ENCODE data around the gene ARHGAP30. TPM values are rescaled to one million over a fixed set of nuclear protein-coding genes. Genes with fewer than 3 reads are reported as not detected.

The ARHGAP30 gene
- total and polyA plus RNA-seq, 2 donors (not counting 1 experiment from before 2014, with no cell fraction given): not detected

DNA sequence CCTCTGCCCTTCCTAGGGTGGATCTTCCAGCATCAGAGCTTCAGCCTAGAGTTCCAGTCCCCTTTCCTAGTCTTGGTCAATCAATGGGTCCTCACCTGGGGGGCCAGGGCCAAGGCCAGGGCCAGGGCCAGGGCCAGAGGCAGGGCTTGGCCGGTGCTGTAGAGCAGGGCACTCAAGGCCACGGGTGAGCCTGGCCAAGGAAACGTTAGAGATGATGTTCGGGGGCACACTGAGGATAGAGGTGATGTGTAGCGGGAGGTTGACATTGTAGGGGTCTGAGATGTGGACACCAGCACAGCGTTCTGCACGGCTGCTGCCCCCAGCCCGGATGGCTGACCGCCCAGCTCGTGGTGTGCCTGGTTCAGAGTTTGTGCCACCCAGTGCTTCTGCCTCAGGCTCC is 18.5 kb downstream of the ARHGAP30 start:
- TF ChIP-seq, protein P1, sequence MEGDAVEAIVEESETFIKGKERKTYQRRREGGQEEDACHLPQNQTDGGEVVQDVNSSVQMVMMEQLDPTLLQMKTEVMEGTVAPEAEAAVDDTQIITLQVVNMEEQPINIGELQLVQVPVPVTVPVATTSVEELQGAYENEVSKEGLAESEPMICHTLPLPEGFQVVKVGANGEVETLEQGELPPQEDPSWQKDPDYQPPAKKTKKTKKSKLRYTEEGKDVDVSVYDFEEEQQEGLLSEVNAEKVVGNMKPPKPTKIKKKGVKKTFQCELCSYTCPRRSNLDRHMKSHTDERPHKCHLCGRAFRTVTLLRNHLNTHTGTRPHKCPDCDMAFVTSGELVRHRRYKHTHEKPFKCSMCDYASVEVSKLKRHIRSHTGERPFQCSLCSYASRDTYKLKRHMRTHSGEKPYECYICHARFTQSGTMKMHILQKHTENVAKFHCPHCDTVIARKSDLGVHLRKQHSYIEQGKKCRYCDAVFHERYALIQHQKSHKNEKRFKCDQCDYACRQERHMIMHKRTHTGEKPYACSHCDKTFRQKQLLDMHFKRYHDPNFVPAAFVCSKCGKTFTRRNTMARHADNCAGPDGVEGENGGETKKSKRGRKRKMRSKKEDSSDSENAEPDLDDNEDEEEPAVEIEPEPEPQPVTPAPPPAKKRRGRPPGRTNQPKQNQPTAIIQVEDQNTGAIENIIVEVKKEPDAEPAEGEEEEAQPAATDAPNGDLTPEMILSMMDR (conservative IDR thresholded peaks at IDR 0.05 in 1 of 2, IDR thresholded peaks at IDR 0.05 in 1 of 2; ENCODE audit: low read depth in 1 of 2, low read length in 2 of 2): no peak
- TF ChIP-seq EZH2 (IDR thresholded peaks at IDR 0.05; ENCODE audit: low read length, missing control alignments): no peak
- Histone ChIP-seq H3K4me3 (replicated peaks in 1 of 4; ENCODE audit: control extremely low read depth in 1 of 4, insufficient read depth in 1 of 4, low read depth in 3 of 4, low read length in 4 of 4) (no peak overlapping the region), H3K4me1 (ENCODE audit: control insufficient read depth, extremely low read depth, insufficient read depth, low read length) (no peaks in the 10 kb centered on the region), H3K9ac (ENCODE audit: insufficient read depth, low read length) (no peak overlapping the region), H2AFZ (ENCODE audit: low read length) (no peak overlapping the region), H3K9me3 (ENCODE audit: control insufficient read depth, insufficient read depth, low read depth, low read length) (no peaks in the 10 kb centered on the region), H3K36me3 (ENCODE audit: control insufficient read depth, insufficient read depth, low read length) (no peaks in the 10 kb centered on the region), H3K27me3 (ENCODE audit: control insufficient read depth, insufficient read depth, low read length) (no peaks in the 10 kb centered on the region), H4K20me1 (ENCODE audit: control insufficient read depth, extremely low read depth, insufficient read depth, low read length) (no peaks in the 10 kb centered on the region), H3K79me2 (ENCODE audit: control insufficient read depth, insufficient read depth, low read length) (no peaks in the 10 kb centered on the region), H3K4me2 (ENCODE audit: extremely low read depth, insufficient read depth, low read length) (no peak overlapping the region), H3K27ac (ENCODE audit: insufficient read depth, low read length) (no peak overlapping the region)
- DNase-seq (ENCODE audit: low read depth in 2 of 2): no peak

DNA sequence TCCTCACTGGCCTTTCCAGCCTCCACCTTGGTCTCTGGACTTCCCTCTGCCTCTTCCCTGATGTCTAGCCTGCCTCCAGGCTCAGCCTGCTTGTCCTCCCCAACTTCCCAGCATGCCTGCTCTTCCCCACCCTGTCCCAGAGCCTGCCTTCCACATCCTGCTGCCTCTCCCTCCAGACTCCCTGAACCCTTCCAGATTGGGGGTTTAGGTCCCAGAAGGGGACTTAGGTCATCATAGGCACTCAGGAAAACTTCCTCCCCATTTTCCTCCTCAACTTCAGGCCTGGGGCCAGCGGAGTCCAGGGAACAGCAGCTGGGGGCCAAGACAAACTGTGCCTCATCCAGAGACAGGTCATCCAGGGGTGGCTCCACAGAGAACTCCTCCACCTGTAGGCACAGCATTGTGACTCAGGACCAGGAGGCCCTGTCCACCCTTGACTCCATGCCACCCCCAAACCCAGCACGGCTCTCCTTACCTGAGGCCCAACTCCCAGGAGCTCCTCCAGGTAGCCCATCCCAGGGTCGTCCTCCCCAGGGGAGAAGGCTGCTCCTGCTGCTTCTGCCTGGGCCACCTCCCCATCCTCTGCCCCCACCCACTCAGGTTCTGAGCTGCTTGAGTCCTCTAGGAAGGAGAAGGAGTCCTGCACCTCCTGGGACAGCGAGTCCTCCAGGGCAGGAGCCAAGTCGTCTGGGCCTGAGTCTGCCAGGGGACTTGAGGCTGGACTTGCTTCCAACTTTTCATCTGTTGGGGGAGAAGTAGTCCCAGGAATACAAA is 20.6 kb downstream of the ARHGAP30 start:
- no peaks in the 10 kb centered on the region for H3K36me3 ChIP-seq (ENCODE audit: control insufficient read depth, insufficient read depth, low read length)
- H3K79me2 ChIP-seq (ENCODE audit: control insufficient read depth, insufficient read depth, low read length): peaks cover 5% of the 10 kb centered on the region
- no peak overlapping the region for H2AFZ ChIP-seq (ENCODE audit: low read length)
- no peak overlapping the region for H3K9ac ChIP-seq (ENCODE audit: insufficient read depth, low read length)
- no peaks in the 10 kb centered on the region for H3K4me1 ChIP-seq (ENCODE audit: control insufficient read depth, extremely low read depth, insufficient read depth, low read length)
- H3K9me3 ChIP-seq (ENCODE audit: control insufficient read depth, insufficient read depth, low read depth, low read length): no peaks in the 10 kb centered on the region
- H3K4me3 ChIP-seq (replicated peaks in 1 of 4; ENCODE audit: control extremely low read depth in 1 of 4, insufficient read depth in 1 of 4, low read depth in 3 of 4, low read length in 4 of 4): no peak overlapping the region
- DNase-seq (ENCODE audit: low read depth in 2 of 2): no peak
- TF ChIP-seq EZH2 (IDR thresholded peaks at IDR 0.05; ENCODE audit: low read length, missing control alignments): no peak
- no peaks in the 10 kb centered on the region for H4K20me1 ChIP-seq (ENCODE audit: control insufficient read depth, extremely low read depth, insufficient read depth, low read length)
- H3K4me2 ChIP-seq (ENCODE audit: extremely low read depth, insufficient read depth, low read length): no peak overlapping the region
- H3K27ac ChIP-seq (ENCODE audit: insufficient read depth, low read length): no peak overlapping the region
- no peaks in the 10 kb centered on the region for H3K27me3 ChIP-seq (ENCODE audit: control insufficient read depth, insufficient read depth, low read length)

DNA sequence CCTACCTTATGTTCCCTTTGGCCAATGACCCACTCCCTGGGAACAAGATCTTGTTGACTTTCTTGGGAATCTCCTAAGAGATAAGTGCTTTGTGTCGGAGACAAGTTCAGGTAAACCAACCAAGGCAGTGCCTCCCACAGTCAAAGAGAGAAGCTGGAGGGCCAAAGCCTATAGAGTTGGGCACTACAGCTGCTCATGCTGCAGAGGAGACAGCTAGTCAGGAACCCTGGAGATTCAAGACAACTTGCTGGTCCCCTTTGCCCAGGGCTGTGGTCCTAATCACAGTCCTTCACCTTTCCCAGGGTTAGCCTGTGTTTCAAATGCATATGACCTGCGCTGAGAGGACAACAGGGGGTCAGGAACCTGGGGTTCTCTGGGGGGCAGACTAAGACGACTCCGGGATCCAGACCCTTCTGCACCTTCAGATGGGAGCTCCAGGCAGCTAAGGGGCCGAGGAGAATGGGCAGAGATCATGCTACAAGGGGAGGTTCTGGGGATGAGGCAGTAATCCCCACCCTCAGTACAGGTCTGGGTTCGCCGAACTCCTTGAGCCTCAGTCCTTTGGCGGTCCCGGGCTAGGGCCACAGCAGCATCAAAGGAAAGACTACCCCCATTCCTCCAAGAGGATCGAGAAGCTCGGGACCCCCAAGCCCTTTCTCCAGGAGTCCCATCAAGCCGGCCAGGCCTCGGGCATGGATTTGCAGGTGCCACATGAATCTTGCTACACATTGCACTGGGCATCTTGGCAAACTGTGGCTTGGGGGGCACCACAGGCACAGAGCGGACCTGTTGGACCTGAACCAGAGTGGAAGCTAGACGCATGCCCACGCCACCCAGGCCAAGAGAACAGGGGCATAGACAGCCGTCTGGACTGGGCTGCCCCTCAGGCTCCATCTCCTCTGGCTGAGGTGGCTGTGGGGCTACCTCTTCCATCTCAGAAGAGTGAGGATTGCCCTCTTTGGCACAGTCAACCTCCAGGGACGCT is 22.0 kb downstream of the ARHGAP30 start:
- H3K4me3 ChIP-seq (replicated peaks in 1 of 4; ENCODE audit: control extremely low read depth in 1 of 4, insufficient read depth in 1 of 4, low read depth in 3 of 4, low read length in 4 of 4): no peak overlapping the region

More for the DNA sequence above, 22.0 kb downstream of the ARHGAP30 start:
- DNase-seq (ENCODE audit: low read depth in 2 of 2): no peak
- Histone ChIP-seq H3K4me1 (ENCODE audit: control insufficient read depth, extremely low read depth, insufficient read depth, low read length) (no peaks in the 10 kb centered on the region), H3K9me3 (ENCODE audit: control insufficient read depth, insufficient read depth, low read depth, low read length) (no peaks in the 10 kb centered on the region), H2AFZ (ENCODE audit: low read length) (no peak overlapping the region), H4K20me1 (ENCODE audit: control insufficient read depth, extremely low read depth, insufficient read depth, low read length) (no peaks in the 10 kb centered on the region), H3K4me2 (ENCODE audit: extremely low read depth, insufficient read depth, low read length) (no peak overlapping the region), H3K9ac (ENCODE audit: insufficient read depth, low read length) (no peak overlapping the region), H3K27ac (ENCODE audit: insufficient read depth, low read length) (no peak overlapping the region), H3K36me3 (ENCODE audit: control insufficient read depth, insufficient read depth, low read length) (no peaks in the 10 kb centered on the region), H3K79me2 (ENCODE audit: control insufficient read depth, insufficient read depth, low read length) (peaks cover 15% of the 10 kb centered on the region), H3K27me3 (ENCODE audit: control insufficient read depth, insufficient read depth, low read length) (no peaks in the 10 kb centered on the region)
- TF ChIP-seq EZH2 (IDR thresholded peaks at IDR 0.05; ENCODE audit: low read length, missing control alignments): no peak
- TF ChIP-seq, protein P1 (conservative IDR thresholded peaks at IDR 0.05 in 1 of 2, IDR thresholded peaks at IDR 0.05 in 1 of 2; ENCODE audit: low read depth in 1 of 2, low read length in 2 of 2): no peak

Measured in fibroblast of lung (primary cell).